ENCODE data around the gene ABLIM2.
A peak's percentile ranks its signal among the peaks of the same experiment; 100 is the strongest.

Gene ABLIM2

GRCh38 chr4:8004066-8004465 lies 154.5 kb downstream of the ABLIM2 start:
- DNase-seq (ENCODE audit: low read depth): no peak

DNA sequence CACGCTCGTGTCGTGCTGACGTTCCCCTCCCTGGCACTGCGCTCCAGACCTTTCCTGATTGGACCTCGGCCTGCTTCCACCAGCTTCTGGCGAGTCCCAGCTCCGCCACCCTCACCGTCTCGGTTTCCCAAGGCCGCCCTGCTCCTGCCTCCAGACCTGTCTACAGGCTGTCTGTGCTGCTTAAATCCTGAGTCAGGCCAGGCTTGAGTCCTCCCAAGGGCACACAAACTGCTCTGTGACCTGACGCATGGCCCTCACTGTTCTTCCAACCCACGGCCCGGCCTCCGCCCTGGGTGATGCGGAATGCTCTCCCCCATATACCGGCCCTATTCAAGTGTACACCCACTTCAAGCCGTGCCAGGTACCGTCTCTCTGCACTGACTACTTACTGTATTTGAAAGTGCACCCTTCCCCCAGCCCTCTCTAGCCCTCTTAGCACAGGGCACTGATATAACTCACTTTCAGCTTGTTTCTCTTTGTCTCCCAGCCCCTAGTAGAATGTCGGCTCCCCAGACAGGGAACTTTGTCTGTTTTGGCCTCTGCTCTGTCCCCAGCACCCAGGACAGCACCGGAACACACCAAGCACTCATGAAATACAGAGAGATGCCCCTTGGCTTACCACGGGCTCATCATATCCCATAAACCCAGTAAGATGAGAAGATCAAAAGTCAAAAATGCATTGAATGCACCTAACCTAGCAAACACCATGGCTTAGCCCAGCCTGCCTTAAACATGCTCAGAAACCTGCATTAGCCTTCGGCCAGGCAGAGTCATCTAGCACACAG lies 155.9 kb downstream of the ABLIM2 start:
- no peak for DNase-seq (ENCODE audit: low read depth)

DNA sequence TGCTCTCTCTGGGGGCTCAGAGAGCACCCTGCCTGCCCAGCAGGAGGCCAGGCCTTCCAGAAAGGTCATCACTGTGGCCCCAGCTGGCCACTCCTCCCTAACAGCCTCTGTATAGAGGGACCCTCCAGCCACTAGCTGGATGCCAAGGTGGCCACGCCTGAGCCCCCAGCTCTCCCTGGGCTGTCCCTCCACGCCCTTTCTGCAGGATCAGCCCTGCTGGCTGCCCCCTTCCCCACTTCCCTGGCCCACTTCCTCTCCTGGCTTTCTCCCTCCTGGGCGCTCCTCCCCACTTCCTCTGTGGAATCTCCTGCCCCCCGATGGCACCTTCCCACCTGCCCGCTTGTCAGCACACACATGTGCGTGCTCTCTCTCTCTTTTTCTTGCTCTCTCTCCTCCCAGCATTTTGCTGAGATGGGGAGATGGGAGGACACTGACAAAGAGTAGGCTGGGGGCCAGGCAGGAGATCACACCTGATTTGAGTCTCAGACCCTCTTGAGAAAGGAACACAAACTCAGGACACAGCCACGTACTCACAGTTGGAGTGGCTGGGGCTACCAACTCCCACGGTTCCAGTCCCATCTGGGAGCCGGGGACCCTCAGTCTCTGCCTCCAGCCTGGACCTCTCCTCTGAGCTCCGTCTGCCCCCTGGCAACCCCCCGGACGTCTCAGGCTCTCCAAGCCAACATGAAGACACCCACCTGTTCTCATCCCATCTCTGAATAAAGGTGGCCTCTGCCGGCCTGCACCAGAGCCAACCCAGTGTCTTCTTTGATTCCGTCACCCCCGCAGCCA lies 156.9 kb downstream of the ABLIM2 start:
- DNase-seq (ENCODE audit: low read depth): no peak

GRCh38 chr4:8000721-8001491 lies 157.7 kb downstream of the ABLIM2 start:
- DNase-seq (ENCODE audit: low read depth): no peak

DNA sequence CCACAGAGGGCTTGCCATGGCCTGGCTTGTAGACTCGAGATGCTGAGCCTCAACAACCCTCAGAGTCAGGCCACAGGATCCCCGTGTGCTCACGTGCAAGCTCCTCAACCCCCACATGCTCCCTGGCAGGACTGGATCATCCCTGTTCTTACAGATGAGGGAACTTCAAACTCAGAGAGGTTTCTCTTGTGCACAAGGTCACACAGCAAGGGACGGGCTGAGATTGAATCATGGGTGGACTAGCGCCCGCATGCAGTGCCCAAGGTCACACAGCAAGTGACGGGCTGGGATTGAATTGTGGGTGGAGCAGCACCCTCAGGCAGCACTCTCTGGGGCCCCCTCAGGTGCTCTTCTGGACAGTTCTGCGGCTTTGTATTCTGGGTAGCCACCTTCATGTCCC lies 158.4 kb downstream of the ABLIM2 start:
- DNase-seq (ENCODE audit: low read depth): no peak

DNA sequence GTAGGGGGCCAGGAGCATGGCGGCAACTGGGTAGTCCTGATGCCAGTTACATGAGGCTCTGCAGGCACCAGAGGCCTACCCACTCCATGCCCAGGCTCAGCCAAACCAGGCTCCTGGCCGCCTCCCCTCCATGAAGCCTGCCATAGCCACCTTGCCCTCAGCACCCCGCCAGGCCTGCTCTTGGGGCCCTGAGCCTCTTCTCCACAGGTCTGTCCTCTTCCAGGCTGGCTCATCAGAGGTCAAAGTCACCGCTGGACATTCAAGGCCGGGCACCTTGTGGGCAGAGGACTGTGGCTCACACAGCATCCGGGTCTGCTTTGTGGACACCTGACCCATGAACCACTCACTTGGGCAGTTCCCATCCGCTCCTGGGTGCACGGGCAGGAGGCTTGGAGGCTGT lies 158.9 kb downstream of the ABLIM2 start:
- no peak for DNase-seq (ENCODE audit: low read depth)

GRCh38 chr4:7999279-7999678 lies 159.3 kb downstream of the ABLIM2 start:
- DNase-seq (ENCODE audit: low read depth): no peak

DNA sequence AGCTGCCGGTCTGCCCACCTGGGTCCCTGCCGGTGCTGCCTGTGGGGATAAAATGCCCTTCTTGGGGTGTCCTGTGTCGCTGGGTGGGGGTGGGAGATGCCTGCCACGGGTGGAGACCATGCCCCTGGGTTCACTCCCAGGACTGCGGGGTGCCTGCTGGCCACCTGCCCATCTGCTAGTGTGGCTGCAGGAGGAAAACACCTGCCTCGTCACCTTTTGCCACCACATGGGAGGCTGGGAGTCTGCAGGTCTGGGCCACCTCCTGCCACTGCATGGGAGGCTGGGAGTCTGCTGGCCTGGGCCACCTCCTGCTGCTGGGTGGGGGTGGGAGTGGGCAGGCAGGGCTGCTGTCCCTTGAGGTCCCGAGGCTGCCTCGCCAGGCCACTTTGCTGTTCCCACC lies 160.2 kb downstream of the ABLIM2 start:
- DNase-seq (ENCODE audit: low read depth): no peak

DNA sequence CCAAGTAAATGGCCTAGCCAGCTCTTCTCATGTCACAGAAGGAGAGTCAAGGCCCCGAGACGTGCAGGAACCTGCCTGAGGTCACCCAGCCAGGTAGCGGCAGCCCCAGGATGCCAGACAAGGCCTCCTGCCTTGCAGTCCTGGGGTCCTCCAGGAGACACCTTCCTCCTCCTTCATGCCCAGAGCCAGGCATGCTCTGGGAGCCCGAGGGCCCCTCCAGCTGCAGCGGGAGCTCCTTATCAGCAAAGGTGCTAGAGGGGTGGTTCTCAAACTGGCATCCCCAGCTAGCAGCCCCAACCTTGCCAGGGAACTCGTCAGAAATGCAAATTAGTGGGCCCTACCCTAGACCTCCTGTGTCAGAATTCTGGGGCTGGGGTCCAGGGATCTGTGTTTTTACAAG lies 162.7 kb downstream of the ABLIM2 start:
- no peak for DNase-seq (ENCODE audit: low read depth)

GRCh38 chr4:7995135-7995534 lies 163.5 kb downstream of the ABLIM2 start:
- no peak for DNase-seq (ENCODE audit: low read depth)

GRCh38 chr4:7993671-7994070 lies 164.9 kb downstream of the ABLIM2 start:
- no peak for DNase-seq (ENCODE audit: low read depth)

- no peak for DNase-seq (ENCODE audit: low read depth)
Measured at GRCh38 chr4:7992846-7993245, 165.8 kb downstream of the ABLIM2 start.

GRCh38 chr4:7990807-7991459 lies 167.7 kb downstream of the ABLIM2 start:
- no peak for DNase-seq (ENCODE audit: low read depth)

DNA sequence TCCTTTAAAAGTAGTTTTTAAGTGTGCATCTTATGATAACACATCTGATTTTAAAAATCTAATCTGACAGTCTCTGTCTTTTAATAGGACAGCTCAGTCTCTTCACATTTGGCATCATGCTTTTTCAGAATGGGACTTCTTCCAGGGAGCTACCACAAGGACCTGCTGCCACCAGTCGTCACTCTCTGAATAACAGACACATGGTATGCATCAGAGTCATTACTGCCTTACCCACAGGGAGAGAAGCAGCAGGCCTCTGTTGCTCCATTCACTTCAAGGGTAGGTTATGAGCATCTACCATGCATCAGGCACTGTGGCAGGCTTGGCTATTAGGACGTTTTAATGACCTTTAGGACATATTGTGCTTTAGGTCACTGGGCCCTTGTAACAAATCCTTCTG lies 169.0 kb downstream of the ABLIM2 start:
- no peak for DNase-seq (ENCODE audit: low read depth)

DNA sequence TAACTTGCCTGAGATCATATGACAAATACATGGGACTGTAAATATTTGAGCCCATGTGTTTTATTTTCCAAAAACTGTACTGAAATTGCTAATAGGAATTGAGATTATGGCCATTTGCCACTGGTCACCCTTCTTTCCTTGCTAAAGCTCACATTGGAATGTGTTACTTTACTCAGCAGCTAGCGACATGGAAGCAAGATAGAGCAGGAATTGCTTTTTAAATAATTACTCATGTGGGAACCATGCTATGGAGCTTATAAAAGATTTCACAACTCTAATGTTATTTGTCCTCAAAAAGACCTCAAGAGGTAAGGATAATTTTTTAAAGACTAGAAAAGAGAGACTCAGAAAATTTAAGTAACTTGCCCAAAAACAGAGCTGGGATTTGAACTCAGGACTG lies 170.2 kb downstream of the ABLIM2 start:
- DNase-seq (ENCODE audit: low read depth): no peak

DNA sequence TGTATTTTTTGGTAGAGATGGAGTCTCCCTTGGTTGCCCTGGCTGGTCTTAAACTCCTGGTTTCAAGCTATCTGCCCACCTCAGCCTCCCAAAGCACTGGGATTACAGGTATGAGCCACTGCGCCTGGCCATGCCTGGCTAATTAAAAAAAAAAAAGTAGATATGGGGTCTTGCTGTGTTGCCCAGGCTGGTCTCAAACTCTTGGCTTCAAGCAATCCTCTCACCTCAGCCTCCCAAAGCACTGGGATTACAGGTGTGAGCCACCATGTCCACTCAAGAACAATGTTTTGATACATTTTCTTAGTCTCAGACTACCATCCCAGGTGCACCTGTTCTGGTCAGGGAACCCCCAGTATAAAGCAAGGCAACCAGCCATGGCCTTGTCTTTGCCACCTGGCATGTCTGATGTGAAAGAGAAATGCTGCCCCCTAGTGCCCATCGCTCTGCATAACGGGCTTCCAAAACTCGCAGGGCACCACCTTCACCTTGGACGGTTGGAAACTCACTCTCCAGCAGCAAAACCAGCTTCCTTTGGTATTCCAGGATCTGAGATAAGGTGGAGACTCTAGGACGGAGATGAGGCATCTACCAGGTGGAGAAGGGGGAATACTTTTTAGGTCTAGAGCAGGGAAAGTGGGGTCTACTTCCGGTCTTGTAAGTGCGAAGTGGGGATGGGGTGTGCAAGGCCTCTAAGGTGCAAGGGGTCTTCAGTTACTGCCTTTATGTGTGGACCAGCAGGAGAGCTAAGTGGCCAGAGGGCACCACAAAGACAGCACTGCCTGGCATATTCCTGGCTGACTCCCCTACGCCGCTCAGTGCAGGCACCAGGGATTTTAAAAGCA lies 171.2 kb downstream of the ABLIM2 start:
- DNase-seq (ENCODE audit: low read depth): peak; percentile 66

DNA sequence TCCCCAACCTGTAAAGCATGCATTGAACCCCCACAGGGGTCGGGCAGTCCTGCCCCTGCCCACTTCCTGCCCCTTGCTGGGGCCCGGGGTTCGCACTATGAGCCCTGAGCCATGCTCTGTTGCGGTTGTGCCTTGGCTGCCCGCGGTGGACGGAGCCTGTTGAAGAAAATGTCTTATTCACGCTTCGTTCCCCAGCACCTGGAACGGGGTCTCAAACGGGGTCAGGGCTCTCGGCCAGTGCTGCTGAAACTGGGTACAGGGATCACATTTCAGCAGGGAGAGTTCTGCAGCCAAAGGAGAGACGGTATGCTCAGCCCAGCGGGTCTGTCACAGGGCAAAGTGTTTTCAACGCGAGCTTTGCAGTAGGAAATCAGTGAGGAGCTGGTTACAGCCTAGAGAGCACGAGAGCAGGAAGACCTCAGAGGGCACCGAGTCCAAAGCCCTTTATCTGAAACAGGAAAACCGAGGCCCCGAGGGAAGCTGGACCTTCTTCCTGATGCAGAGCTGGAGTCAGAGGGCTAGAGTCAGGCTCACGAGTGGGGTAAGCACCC lies 172.6 kb downstream of the ABLIM2 start:
- DNase-seq (ENCODE audit: low read depth): no peak

- DNase-seq (ENCODE audit: low read depth): no peak
Measured at GRCh38 chr4:7985072-7985471, 173.5 kb downstream of the ABLIM2 start.

- DNase-seq (ENCODE audit: low read depth): no peak
Measured at GRCh38 chr4:7984286-7984925, 174.2 kb downstream of the ABLIM2 start.

- no peak for DNase-seq (ENCODE audit: low read depth)
Measured at GRCh38 chr4:7983296-7983695, 175.3 kb downstream of the ABLIM2 start.

Data from stimulated activated CD8-positive, alpha-beta memory T cell treated with anti-CD3 and anti-CD28 coated beads, Interleukin-15, amount 100 ng/mL, for 1 hour (primary cell).